ENCODE results near the gene GAB1.

Gene GAB1

DNA sequence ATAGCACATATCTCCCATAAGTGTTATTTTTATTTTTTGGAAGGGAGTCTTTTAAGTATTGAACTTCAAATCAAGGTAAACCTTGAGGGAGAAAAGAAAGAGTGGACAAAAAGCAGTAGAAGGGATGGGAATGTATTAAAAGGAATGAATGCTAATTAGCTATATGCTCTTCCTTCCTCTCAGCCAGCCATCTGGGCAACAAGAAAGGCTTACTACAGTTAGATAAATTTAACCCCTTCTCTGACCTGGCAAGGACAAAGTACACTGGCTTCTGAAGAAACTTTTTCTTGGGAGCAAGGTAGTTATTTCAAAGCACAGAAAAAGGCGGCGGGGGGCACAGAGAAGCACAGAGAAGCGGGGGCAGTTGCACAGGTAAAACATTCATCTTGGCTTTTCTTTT lies 54.6 kb downstream of the GAB1 start:
- DNase-seq: no peak

DNA sequence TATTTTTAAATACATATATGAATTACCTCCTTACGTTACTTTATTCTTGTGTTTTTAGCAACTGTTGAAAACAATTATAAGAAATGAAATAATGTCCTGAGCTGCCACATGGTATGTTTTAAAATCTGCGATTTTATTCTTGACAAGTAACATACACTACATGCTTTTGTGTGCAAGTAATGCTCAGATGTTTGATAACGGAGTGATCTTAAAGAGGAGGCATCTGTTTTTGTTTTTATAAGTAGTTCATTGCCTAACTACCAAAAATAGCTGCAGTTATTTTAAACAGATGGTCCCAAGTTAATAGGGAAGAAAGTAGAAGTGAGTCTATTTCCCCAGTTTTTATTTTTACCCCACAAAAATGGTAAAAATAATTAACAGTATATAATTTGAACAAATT lies 55.2 kb downstream of the GAB1 start:
- DNase-seq: no peak

GRCh38 chr4:143393195-143393594 lies 56.5 kb downstream of the GAB1 start:
- no peak for DNase-seq

GRCh38 chr4:143394739-143395453 lies 58.2 kb downstream of the GAB1 start:
- DNase-seq: no peak

- DNase-seq: no peak
These were observed 60.0 kb downstream of the GAB1 start for GRCh38 chr4:143396695-143397094.

DNA sequence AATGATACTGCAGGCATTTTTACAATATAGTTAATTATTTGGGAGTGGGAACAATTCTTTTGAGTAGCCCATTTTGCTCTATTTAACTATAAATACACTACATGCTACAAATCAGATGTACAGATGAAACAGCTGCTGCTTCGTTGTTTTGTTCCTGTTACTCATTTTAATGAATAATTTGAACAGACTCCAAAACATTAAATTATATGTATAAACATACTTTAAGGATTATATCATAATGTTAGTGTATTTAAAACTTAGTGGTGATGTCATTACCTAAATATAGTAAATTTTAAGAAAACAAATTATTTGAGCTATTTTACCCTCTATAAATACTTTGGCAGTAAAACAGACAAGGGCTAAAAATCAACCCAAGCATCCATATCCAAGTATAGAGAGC lies 60.7 kb downstream of the GAB1 start:
- no peak for DNase-seq

DNA sequence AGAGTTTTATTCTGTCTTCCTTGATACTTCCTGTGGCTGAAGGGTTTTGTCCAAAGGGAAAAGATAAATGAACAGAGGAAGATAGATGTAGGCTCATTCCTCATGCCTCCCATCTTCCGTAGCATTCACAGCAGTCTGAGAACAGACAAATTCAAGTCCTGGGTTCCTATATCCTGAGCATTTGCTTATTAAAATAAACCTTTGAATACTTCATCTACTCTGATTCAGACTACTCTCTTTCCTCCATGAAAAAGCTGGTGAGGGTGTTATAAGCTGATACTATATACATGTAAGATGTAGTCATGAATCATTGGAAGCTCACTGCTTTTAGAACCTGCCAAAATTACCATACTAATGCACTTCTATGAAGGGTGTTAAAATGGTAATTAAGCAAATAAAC lies 61.2 kb downstream of the GAB1 start:
- DNase-seq: no peak

DNA sequence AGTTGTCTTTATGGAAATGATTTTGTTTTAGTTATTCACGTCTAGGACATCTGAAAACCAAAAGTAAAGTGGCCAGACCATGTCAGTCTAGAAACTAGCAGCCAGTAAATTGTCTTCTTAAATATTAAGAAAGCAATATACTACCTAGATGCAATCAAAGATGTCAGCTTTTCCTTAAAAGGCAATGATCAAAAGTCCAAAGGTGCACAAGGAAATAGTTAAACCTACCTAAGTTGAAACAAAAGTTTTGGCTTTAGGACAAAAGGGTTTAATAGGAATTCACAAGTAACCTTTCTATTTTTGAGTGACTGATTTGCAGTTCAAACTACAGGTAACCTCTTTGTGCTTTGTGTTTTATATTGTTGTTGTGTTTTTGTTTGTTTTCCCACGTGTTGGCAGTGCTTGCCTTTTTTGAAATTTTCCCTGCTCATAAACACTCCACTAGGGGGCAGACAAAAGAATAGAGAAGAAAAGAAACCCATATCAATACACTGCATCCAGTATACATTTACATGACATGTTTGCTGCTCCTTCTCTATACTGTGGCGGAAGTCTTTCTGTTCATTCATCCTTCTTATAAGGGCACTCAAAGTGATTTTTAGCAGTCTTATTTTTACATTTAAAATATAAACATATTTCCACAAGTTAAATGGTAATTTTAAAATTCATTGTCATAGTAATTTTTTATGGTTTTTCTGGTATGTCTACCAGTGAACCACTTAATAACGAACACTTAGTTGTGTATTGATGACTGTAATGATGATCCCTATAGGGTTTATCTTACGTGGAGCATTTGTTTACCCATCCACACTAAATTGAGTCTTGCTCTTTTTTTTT lies 62.7 kb downstream of the GAB1 start:
- peak; percentile 12 for DNase-seq

GRCh38 chr4:143400082-143400481 lies 63.4 kb downstream of the GAB1 start:
- no peak for DNase-seq

DNA sequence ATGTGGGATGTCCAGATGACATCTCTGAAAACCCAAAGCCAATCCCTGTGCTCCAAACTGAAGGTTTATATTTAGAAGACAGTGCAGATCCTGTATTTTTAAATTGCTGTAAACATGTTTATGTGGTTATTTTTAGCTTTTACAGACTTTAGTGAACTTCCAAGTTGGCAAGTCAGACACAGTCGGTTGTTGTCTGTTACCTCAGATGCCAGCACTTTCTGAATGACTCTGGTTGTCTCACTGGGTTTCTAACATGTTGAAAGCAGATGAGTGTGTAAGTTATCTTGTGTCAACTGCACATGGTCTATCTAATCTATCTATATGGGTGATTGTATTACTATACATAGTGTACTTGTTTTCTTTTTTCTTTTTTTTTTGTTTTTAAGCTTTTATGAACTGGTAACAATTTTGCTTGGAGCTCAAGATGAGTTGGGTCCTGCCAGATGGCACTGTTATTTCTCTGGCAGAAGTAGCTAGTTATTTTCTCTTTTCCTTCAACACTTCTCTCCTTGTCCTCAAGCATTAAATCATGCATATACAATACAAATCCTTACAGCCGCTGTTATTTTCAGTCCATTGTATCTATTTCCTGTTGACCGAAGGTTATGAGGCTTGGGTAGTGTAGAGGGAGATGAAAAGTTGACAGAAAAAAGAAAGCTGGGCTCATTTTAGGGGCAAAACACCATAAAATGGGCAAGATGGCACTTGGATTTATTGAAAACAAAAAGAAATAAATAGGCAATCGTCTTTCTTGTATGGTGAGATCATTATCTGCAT lies 66.3 kb downstream of the GAB1 start:
- no peak for DNase-seq

DNA sequence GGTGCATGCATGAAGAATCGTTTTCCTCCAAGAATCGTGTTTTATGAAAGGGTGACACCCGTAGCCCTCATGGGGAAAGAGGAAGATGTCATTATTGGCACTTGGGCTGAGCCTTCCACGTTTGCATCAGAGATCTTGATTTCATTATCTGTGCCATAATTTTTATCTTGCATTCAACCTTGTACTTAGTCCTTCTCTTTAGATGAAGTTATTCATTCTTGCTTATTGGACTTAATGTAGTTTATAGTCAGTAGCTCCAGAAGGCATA lies 66.8 kb downstream of the GAB1 start:
- no peak for DNase-seq

GRCh38 chr4:143404555-143404954 lies 67.9 kb downstream of the GAB1 start:
- no peak for DNase-seq

DNA sequence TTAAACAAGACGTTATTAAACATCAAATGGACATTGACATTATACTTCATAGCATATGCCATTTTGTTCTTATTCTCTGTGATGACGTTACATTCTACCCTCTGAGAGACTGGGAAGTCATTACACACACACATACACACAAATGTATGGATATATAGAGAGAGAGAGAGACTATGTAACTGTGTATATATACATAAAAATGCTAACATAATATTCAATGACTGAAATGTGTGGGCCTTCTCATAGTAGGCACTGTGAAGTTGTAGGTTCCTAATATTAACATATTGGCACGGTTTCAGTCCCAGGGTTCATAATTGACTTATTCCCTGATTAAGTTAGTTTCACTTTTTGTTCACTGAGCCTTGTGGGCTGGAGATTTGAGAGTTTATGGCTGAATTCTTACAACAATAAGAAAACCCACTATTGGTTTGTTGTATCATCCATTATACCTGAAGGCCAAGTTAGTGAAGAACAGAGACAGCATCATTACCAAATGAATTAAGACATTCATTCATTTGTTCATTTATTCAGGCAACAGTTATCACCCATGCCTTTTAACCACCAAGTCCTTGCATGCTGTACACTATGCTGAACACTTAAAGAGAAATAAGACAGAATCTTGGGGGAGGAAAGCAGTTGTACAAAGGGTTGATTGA lies 68.5 kb downstream of the GAB1 start:
- peak; percentile 3 for DNase-seq

DNA sequence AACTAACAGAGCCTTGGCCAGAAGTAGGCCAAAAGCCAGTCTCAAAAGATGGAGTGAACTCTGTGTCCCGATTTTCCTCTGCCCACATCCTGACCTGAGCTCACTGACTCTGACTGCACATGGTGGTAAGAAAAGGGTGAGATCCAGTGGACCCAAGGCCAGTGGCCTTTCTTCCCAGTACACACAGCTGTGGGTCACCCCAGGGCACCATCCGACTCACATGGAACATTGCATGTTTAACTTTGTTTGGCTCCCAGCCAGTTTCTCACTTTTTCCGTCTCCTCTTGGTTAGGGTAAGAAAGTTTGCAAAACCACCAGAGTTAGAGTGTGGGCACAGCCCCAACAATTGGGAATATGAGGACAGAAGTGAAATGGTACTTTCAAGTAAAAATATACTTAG lies 69.8 kb downstream of the GAB1 start:
- DNase-seq: no peak

- DNase-seq: no peak
These were observed 70.8 kb downstream of the GAB1 start for GRCh38 chr4:143407474-143407873.

DNA sequence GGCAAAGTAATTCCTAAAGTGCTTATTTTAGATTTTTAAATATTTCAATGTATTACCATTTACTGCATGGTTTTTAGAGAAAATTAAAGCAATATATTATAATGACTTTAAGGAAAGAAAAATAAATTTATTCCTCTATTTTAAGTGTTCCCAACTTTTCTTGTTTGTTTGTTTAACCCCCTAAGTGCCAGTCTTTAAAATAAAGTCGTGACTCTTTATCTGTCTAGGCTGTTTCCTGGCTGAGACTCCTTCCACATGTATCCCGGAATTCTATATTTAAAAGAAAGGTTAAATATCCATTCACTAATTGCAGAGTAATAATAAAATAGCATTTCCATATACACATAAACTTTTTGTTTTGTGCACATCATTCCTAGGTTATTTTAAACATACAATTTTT lies 71.2 kb downstream of the GAB1 start:
- no peak for DNase-seq

DNA sequence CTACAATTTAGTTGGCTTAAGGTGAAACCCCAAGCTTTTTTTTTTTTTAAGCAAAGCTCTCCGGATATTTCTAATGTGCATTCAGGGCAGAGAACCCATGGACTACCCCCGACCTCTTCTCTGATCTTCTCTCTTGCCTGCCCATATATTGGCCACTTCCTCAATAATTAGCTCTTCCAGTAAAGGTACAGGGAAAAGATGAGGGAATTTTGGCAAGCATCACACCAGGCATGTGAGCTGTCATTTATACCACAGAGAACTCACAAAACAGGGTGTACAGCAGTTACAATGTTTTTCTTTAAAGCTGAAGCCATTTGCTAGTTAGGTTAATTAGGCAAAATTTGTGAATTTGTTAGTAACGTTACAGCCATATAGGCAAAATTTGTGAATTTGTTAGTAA lies 73.3 kb downstream of the GAB1 start:
- DNase-seq: no peak

DNA sequence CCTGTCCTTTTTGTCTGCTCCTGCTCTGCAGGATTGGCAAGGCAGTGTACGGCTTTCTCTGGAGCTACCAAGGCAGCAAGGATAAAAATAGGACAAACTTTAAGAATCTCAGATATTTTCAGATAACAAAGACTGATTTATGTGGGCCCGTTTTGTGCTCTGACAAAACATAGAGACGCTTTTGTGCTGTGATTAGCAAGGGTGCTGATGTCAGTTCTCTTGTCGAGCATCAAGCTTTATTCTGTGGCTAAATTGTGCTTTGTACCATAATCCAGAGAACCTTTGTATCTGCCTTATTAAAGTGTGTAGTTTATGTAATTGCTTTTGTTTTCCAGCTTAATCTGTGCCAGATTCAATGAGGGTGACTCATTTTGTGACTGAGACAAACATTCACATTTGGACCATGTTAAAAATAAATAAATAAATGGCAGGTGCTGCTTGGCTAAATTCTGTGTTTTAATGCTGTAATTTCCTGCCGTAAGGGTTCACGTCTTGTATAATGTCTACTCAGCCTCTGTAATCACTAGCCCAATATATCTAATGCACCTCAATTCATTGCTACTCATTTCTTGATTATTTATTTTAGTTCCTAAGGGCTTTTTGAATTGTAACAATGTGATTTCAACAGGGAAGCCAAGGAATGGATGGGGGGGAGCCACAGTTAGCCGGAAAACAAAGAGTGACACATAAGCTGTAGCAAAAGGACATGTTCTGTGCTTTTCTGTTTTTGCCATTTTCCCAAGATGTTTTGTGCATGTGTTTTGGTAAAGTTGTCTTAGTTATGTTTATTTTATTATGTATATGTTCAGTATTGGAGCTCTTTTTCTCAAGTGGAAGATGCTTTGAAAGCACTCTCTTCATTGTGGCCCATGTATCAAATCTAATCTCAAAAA lies 75.1 kb downstream of the GAB1 start:
- DNase-seq: no peak

GRCh38 chr4:143412420-143412758 lies 75.7 kb downstream of the GAB1 start:
- DNase-seq: no peak

DNA sequence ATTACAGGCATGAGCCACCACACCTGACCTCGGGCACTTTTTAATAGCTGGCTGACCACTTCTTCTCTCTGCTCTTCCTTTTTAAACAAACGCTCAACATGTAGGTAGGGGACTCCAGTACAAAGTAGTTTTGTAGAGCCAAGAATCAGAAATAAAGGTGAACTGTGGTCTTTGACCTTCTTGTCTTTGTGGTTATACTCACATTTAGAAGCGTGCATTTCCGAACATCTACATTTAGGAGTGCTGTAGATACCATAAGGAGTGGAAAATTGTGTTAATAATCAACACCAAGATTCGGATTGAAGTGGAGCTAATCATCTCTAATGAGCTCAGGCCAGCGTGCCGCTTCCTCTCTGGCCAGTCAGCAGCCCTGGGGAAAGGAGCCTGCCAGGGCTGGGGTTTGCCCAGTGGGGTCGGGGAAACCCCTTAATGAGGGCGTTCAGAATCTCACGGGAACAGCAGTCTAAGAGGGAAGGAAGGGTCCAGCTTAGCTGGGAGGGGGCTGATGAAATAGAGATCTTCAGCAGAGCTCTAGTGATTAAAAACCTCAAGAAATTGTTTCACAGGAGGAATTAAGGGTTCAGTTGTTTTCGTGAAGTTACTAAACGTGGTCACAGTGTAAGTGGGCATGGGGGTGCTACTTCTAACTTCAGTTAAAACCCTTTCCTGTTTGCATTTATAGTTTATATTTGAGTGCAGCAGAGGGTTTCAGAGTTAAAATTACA lies 81.2 kb downstream of the GAB1 start:
- no peak for DNase-seq

DNA sequence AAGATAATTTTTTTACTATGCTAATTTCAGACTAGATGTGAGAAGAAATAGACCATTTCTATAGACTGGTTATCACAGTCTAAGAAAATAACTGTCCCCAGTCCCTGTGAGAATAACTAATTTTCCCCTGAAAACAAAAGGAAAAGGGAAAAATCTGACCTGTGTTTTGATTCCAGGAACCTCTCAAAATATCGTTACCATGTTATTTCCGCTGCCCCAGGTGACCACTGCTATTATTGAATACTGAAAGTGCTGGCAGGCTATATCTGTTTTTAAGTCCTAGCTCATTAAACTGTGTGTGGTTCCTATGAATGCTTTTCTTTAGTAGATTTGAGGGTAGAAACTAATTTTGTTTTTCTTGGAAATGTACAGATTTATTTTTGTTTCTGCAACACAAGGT lies 83.6 kb downstream of the GAB1 start:
- no peak for DNase-seq

- DNase-seq: no peak
These were observed 84.9 kb downstream of the GAB1 start for GRCh38 chr4:143421609-143422008.

Data from MV-4-11 (cell line).